ENCODE data around the gene ASCL5.

Gene ASCL5, protein sequence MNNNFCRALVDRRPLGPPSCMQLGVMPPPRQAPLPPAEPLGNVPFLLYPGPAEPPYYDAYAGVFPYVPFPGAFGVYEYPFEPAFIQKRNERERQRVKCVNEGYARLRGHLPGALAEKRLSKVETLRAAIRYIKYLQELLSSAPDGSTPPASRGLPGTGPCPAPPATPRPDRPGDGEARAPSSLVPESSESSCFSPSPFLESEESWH

DNA sequence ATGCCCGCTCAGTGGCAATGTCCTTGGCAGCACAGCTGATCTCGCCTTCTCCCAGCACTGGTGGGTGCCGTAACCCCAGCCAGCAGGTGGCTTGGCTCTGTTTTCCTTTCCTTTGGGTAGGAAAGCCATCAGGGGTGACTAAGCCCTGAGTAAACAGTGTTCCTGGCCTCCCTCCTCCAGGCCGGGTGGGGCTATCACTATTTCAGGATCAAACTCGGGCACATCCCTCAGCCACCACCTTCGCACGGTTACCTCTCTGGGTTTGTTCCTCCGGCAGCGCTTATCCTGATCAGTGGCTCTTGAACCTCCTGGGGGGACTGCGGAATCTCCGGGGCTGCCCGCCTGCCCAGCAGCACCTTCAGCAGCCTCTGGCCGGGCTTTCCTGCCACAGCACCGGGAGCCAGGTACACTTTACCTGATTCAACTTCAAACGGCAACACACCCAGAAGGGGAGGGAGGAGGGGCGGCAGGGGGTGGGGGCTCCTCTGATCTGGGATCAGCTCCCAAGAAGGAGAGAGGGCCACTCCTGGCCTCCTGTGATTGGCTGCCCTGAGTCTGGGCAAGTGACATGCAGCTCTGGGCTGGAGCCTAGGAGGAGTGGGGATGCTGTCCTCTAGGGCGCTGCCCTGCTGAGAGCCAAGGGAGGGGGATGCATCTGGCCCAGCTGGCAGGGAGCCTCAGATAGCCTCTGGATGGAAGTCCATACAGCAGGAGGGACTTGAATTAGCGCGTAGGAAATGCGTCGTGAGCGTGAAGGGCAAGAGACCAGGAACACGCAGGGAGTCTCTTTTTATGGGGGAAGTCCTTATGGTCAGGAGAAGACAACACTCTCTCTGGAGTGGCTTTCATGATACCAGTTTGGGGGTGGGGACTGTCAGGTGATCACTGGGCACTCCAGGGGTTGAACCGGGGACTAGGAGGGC lies at the start of gene ASCL5:
Gene ASCL5 (minus strand): TSS at position 353 of the 923 bp plus-strand sequence. CDS start 11,812 bp downstream, outside the sequence.
- H3K27me3 ChIP-seq (ENCODE audit: insufficient read depth, low read length, poor library complexity), result peaks cover 14% of the 10 kb centered on the region
- H3K4me2 ChIP-seq (ENCODE audit: insufficient read depth, low read length), result no peak within 1 kb of the TSS
- no peaks in the 10 kb centered on the region; the same call in 1 of the 2 replicates for H4K20me1 ChIP-seq (ENCODE audit: insufficient read depth, low read length)
- DNase-seq, result no peak
- H3K4me3 ChIP-seq (ENCODE audit: low read depth in 1 of 2, low read length in 2 of 2), result no peak within 1 kb of the TSS
- no peaks in the 10 kb centered on the region for H3K4me1 ChIP-seq (ENCODE audit: insufficient read depth, low read length)
- no peak within 1 kb of the TSS for H3K27ac ChIP-seq (ENCODE audit: low read length)
- H3K9ac ChIP-seq (ENCODE audit: low read depth, low read length), result no peak within 1 kb of the TSS
- no peak for ATAC-seq (ENCODE audit: insufficient read depth, low read depth)
- H3K36me3 ChIP-seq (ENCODE audit: insufficient read depth, low read length), result no peaks in the 10 kb centered on the region
- TF ChIP-seq EZH2 (IDR thresholded peaks at IDR 0.05; ENCODE audit: borderline replicate concordance, low read depth, low read length, severe bottlenecking), result no peak
- TF ChIP-seq, protein P1, sequence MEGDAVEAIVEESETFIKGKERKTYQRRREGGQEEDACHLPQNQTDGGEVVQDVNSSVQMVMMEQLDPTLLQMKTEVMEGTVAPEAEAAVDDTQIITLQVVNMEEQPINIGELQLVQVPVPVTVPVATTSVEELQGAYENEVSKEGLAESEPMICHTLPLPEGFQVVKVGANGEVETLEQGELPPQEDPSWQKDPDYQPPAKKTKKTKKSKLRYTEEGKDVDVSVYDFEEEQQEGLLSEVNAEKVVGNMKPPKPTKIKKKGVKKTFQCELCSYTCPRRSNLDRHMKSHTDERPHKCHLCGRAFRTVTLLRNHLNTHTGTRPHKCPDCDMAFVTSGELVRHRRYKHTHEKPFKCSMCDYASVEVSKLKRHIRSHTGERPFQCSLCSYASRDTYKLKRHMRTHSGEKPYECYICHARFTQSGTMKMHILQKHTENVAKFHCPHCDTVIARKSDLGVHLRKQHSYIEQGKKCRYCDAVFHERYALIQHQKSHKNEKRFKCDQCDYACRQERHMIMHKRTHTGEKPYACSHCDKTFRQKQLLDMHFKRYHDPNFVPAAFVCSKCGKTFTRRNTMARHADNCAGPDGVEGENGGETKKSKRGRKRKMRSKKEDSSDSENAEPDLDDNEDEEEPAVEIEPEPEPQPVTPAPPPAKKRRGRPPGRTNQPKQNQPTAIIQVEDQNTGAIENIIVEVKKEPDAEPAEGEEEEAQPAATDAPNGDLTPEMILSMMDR (IDR thresholded peaks at IDR 0.05; ENCODE audit: borderline replicate concordance, extremely low read depth, low read length, poor library complexity, severe bottlenecking), result no peak
- H3K79me2 ChIP-seq (ENCODE audit: insufficient read depth, low read length), result no peaks in the 10 kb centered on the region
- H3K9me3 ChIP-seq (ENCODE audit: insufficient read depth, low read length, severe bottlenecking), result no peaks in the 10 kb centered on the region
- H2AFZ ChIP-seq (ENCODE audit: low read depth, low read length), result no peak within 1 kb of the TSS

DNA sequence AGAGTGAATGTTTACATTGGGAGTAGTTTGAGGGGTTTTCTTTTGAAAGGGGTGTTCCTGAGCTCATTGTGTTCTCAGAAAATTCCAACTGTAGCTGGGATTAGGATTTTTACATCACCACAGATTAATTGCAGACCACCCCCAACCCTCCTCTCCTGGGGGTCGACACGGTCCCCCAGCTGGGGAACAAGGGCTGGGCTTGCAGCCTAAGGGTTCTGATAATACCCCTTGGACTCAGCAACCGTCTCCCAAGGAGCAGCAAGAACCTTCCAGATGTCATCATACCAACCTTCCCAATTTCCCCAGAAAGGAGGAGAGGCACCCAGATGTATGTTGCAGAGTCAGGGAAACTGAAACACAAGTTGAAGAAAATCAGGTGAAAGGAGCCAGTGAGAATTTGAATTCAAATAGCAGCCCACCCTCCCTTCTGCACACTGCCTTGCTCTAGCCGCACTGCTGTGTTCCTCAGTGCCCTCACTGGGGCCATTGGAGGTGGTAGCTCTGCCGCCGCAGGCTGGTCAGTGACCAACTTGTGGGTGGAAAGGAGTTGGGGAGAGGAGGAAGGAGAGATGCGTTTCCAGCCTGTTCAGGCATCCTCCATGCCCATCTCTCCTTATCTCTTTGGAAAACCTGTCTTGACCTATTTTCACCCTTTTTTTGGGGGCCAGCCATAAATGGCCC lies 49.0 kb upstream of the ASCL5 start:
- Histone ChIP-seq H3K4me1 (ENCODE audit: insufficient read depth, low read length) (no peaks in the 10 kb centered on the region), H2AFZ (ENCODE audit: low read depth, low read length) (no peak overlapping the region), H3K36me3 (ENCODE audit: insufficient read depth, low read length) (no peaks in the 10 kb centered on the region), H3K4me3 (ENCODE audit: low read depth in 1 of 2, low read length in 2 of 2) (no peak overlapping the region), H3K9me3 (ENCODE audit: insufficient read depth, low read length, severe bottlenecking) (no peaks in the 10 kb centered on the region), H3K79me2 (ENCODE audit: insufficient read depth, low read length) (no peaks in the 10 kb centered on the region), H3K9ac (ENCODE audit: low read depth, low read length) (no peak overlapping the region), H3K4me2 (ENCODE audit: insufficient read depth, low read length) (no peak overlapping the region), H3K27me3 (ENCODE audit: insufficient read depth, low read length, poor library complexity) (peaks cover 17% of the 10 kb centered on the region), H4K20me1 (ENCODE audit: insufficient read depth, low read length) (no peaks in the 10 kb centered on the region), H3K27ac (ENCODE audit: low read length) (no peak overlapping the region)
- no peak for TF ChIP-seq EZH2 (IDR thresholded peaks at IDR 0.05; ENCODE audit: borderline replicate concordance, low read depth, low read length, severe bottlenecking)
- TF ChIP-seq, protein P1 (IDR thresholded peaks at IDR 0.05; ENCODE audit: borderline replicate concordance, extremely low read depth, low read length, poor library complexity, severe bottlenecking), result no peak
- no peak for DNase-seq
- no peak for ATAC-seq (ENCODE audit: insufficient read depth, low read depth)

DNA sequence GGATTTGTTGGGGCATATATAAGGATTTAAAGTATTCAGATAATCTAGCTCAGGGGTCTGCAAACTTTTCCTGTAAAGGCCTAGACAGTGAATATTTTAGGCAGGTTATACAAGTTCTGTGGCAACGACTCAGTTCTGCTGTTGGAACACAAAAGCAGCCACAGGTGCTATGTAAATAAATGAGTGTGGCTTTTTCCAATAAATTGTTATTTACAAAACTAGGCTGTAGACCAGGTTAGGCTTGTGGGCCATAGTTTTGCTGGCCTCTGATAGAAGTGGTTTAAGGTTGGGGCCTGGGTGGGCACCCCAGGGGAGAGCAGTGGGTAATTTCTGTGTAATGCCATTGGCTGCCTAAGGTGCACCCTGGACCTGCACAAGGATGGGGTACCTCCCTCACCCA lies 46.8 kb upstream of the ASCL5 start:
- peaks cover 16% of the 10 kb centered on the region for H3K27me3 ChIP-seq (ENCODE audit: insufficient read depth, low read length, poor library complexity)
- H3K4me2 ChIP-seq (ENCODE audit: insufficient read depth, low read length), result no peak overlapping the region
- no peaks in the 10 kb centered on the region for H3K4me1 ChIP-seq (ENCODE audit: insufficient read depth, low read length)
- DNase-seq (no peak), ATAC-seq (ENCODE audit: insufficient read depth, low read depth) (no peak)
- no peak for TF ChIP-seq EZH2 (IDR thresholded peaks at IDR 0.05; ENCODE audit: borderline replicate concordance, low read depth, low read length, severe bottlenecking)
- TF ChIP-seq, protein P1 (IDR thresholded peaks at IDR 0.05; ENCODE audit: borderline replicate concordance, extremely low read depth, low read length, poor library complexity, severe bottlenecking), result no peak
- H3K27ac ChIP-seq (ENCODE audit: low read length), result no peak overlapping the region
- H2AFZ ChIP-seq (ENCODE audit: low read depth, low read length), result no peak overlapping the region
- no peaks in the 10 kb centered on the region for H3K79me2 ChIP-seq (ENCODE audit: insufficient read depth, low read length)
- no peaks in the 10 kb centered on the region for H3K9me3 ChIP-seq (ENCODE audit: insufficient read depth, low read length, severe bottlenecking)
- no peak overlapping the region for H3K9ac ChIP-seq (ENCODE audit: low read depth, low read length)
- H3K4me3 ChIP-seq (ENCODE audit: low read depth in 1 of 2, low read length in 2 of 2), result no peak overlapping the region
- H4K20me1 ChIP-seq (ENCODE audit: insufficient read depth, low read length), result no peaks in the 10 kb centered on the region
- no peaks in the 10 kb centered on the region for H3K36me3 ChIP-seq (ENCODE audit: insufficient read depth, low read length)

Measured in DND-41 (cell line).